GM12874 (cell line): ENCODE data around the gene MSL3B.

Experiments used
- TF ChIP-seq, protein P1 (sequence below): IDR thresholded peaks from 2 replicates; pipeline ENCODE4 v1.5.1; 2011; ENCODE audit warnings: low read depth, mild to moderate bottlenecking, control low read depth, low read length, moderate library complexity; ENCODE audit not compliant: insufficient read depth

Gene MSL3B

GRCh38 chr2:233831861-233832260 is 36.3 kb downstream of the MSL3B start:
- TF ChIP-seq, protein P1, sequence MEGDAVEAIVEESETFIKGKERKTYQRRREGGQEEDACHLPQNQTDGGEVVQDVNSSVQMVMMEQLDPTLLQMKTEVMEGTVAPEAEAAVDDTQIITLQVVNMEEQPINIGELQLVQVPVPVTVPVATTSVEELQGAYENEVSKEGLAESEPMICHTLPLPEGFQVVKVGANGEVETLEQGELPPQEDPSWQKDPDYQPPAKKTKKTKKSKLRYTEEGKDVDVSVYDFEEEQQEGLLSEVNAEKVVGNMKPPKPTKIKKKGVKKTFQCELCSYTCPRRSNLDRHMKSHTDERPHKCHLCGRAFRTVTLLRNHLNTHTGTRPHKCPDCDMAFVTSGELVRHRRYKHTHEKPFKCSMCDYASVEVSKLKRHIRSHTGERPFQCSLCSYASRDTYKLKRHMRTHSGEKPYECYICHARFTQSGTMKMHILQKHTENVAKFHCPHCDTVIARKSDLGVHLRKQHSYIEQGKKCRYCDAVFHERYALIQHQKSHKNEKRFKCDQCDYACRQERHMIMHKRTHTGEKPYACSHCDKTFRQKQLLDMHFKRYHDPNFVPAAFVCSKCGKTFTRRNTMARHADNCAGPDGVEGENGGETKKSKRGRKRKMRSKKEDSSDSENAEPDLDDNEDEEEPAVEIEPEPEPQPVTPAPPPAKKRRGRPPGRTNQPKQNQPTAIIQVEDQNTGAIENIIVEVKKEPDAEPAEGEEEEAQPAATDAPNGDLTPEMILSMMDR, result no peak

- TF ChIP-seq, protein P1, result no peak
Observed at GRCh38 chr2:233831011-233831721, 37.0 kb downstream of the MSL3B start.

DNA sequence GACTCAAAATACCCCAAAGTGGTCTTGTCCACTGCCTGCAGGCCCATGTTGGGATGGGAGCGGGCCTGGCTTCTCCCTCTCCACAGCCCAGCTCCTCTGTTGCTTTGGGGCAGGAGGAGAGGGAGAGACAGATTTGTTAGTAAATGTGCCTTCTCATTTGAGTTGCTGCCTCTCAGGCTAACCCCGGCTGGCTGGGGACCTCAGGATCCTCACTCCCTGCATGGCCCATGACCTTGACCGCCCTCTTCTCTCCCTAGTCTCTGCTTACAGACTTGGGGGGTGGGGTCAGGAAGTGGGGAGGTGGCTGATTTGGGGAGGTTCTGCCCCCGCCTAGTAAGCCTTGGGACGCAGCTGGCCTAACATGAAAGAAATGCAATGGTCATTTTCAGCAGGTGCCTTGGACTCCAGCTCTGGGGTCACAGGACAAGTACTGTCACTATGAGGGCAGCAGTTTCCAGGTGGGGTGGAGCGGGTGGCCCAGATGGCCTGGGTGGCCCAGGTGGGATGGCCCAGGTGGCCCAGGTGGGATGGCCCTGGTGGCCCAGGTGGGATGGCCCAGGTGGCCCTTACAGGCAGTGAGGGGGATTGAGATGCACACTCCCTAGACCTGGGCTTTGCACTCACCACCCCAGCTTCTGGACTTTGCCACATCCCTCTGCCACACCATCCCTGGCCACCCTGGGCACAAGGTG is 37.9 kb downstream of the MSL3B start:
- TF ChIP-seq, protein P1, result no peak

GRCh38 chr2:233829193-233830110 is 38.7 kb downstream of the MSL3B start:
- TF ChIP-seq, protein P1, result no peak

DNA sequence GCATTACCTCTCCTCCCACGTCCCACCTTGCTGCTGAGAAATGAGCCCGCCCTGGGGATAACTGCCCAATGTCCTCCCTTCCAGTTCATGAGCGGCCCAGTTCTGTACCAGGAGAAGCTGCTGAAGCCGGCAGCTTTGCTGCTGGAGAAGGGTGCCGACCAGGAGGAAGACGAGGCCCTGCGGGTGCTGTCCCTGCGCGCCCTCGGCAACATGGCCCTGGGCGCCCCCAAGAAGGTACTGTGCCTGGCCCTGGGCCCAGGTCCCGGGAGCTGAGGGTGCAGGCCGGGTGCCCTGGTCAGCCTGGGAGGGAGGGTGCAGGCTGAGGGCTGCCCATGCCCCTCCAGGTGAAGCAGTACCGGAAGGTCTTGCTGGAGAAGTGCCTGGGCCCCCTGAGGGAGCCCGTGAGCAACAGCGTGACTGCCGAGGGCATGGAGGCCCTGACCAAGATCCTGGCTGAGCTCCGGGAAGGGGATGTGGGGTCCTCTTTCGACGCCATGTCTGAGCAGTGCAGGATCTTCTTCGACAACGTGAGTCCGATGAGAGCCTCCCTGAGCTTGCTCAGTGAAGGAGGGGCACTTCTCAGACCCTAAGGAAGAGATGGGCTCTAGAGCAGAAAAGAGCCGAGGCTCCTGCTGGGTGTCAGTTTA is 39.5 kb downstream of the MSL3B start:
- TF ChIP-seq, protein P1, result no peak

DNA sequence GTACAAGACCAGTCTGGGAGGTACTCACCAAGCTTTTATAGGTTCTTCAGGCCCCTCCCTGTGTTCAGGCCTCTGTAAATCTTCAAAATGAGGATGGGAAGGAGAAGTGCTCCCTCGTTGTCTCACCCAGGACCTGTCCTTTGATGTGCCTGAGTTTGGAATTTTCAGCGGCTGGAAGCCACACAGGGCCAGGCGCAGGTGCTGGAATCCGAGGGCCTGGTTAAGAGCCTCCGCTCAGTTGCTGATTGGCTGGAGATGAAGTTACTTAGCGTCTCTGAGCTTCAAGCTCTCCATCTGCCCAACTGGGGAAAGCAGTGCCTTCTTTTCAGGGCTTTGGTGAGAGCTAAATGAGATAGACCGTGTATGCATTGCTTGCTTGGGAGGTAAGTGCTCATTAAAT is 43.8 kb downstream of the MSL3B start:
- TF ChIP-seq, protein P1, result no peak

GRCh38 chr2:233823731-233824121 is 44.5 kb downstream of the MSL3B start:
- TF ChIP-seq, protein P1, result no peak
